Measurements from ENCODE around the gene HS2ST1. TPM values are rescaled to one million over a fixed set of nuclear protein-coding genes. Genes with fewer than 3 reads are reported as not detected.

The HS2ST1 gene
- total RNA-seq, 1 experiment from 2014 or later, result 30.1 TPM

GRCh38 chr1:87023326-87023725 lies 108.9 kb downstream of the HS2ST1 start:
- Histone ChIP-seq H3K27me3 (ENCODE audit: insufficient read depth, low read length) (no peaks in the 10 kb centered on the region), H3K4me2 (ENCODE audit: low read length) (no peak overlapping the region), H3K4me3 (replicated peaks in 1 of 2; ENCODE audit: low read depth in 1 of 2, low read length in 2 of 2) (no peak overlapping the region), H3K9ac (ENCODE audit: low read length) (no peak overlapping the region), H3K27ac (ENCODE audit: low read depth, low read length) (no peak overlapping the region), H3K9me2 (ENCODE audit: insufficient read depth) (no peaks in the 10 kb centered on the region), H2AFZ (ENCODE audit: low read depth, low read length, poor library complexity, severe bottlenecking) (no peak overlapping the region), H3K79me2 (ENCODE audit: insufficient read depth, low read length) (no peaks in the 10 kb centered on the region), H3K4me1 (ENCODE audit: control insufficient read depth in 1 of 2, insufficient read depth in 2 of 2, low read length in 2 of 2) (no peaks in the 10 kb centered on the region), H3K9me3 (ENCODE audit: control insufficient read depth in 1 of 2, insufficient read depth in 1 of 2, low read depth in 1 of 2, low read length in 2 of 2) (no peaks in the 10 kb centered on the region), H4K20me1 (ENCODE audit: insufficient read depth) (no peaks in the 10 kb centered on the region), H3K36me3 (ENCODE audit: control insufficient read depth in 1 of 2, insufficient read depth in 2 of 2, low read length in 2 of 2) (no peaks in the 10 kb centered on the region)
- TF ChIP-seq FOSL1 (IDR thresholded peaks at IDR 0.05; ENCODE audit: low read depth), result no peak
- TF ChIP-seq ATF3 (IDR thresholded peaks at IDR 0.05), result no peak
- TF ChIP-seq EGR1 (IDR thresholded peaks at IDR 0.05; ENCODE audit: low read depth), result no peak
- TF ChIP-seq EZH2 (IDR thresholded peaks at IDR 0.05), result no peak
- TF ChIP-seq SP1 (IDR thresholded peaks at IDR 0.05; ENCODE audit: low read depth), result no peak
- TF ChIP-seq CEBPB (IDR thresholded peaks at IDR 0.05; ENCODE audit: low read depth), result no peak
- TF ChIP-seq YY1 (IDR thresholded peaks at IDR 0.05; ENCODE audit: extremely low read depth, insufficient replicate concordance, low read depth, low read length), result no peak
- TF ChIP-seq SIN3A (IDR thresholded peaks at IDR 0.05; ENCODE audit: low read depth), result no peak
- no peak for TF ChIP-seq ZFX (IDR thresholded peaks at IDR 0.05)
- no peak for TF ChIP-seq TCF7L2 (IDR thresholded peaks at IDR 0.05; ENCODE audit: borderline replicate concordance, extremely low read depth, insufficient read depth, insufficient read length)
- no peak for TF ChIP-seq POLR2A (IDR thresholded peaks at IDR 0.05; ENCODE audit: borderline replicate concordance, extremely low read depth, insufficient read depth, insufficient read length)
- TF ChIP-seq CTCF (IDR thresholded peaks at IDR 0.05 in 2 of 3, conservative IDR thresholded peaks at IDR 0.05 in 1 of 3; ENCODE audit: borderline replicate concordance in 1 of 3, insufficient read depth in 1 of 3, low read depth in 2 of 3, low read length in 2 of 3), result no peak
- no peak for TF ChIP-seq EZH2phosphoT487 (IDR thresholded peaks at IDR 0.05; ENCODE audit: borderline replicate concordance)
- TF ChIP-seq MAX (IDR thresholded peaks at IDR 0.05), result no peak
- TF ChIP-seq SRF (IDR thresholded peaks at IDR 0.05; ENCODE audit: low read depth), result no peak
- intact Hi-C loops (cut with micrococcal nuclease), result no loop called here
- ChIA-PET CTCF (interaction anchor here (1.5 kb wide), 1 partner anchor 11 kb away, joined by 3 read pairs; no protein-coding TSS in a partner anchor), POLR2A (no interaction called here), RAD21 (ENCODE audit: low non-redundant PET in 1 of 2, low total read pairs in 2 of 2, uncharacterized antibody in 2 of 2, unreplicated experiment in 2 of 2) (no interaction called here)
- no peak for DNase-seq (ENCODE audit: low read depth, low spot score)
- no TSS peak for BruUV-seq (replicated peaks)
- no peak for ATAC-seq

All from HCT116 (cell line).